D341Med (cell line): ENCODE measurements around the gene DTHD1.

ENCODE experiments used
- DNase-seq: peaks from one replicate; pipeline ENCODE4 v3.0.0; 2012; ENCODE audit warnings: low spot score

Gene DTHD1

GRCh38 chr4:36281384-36282106 lies at the start of gene DTHD1:
DTHD1 (plus strand) TSS chr4:36281616; CDS start chr4:36281759, 143 bp downstream.
- no peak for DNase-seq

GRCh38 chr4:36233567-36234266 lies 47.7 kb upstream of the DTHD1 start:
- no peak for DNase-seq

GRCh38 chr4:36235306-36235705 lies 46.1 kb upstream of the DTHD1 start:
- no peak for DNase-seq

- DNase-seq, result no peak
Measured at GRCh38 chr4:36236159-36236558, 45.3 kb upstream of the DTHD1 start.

GRCh38 chr4:36237366-36238313 lies 43.8 kb upstream of the DTHD1 start:
- DNase-seq, result no peak

GRCh38 chr4:36241771-36242170 lies 39.6 kb upstream of the DTHD1 start:
- no peak for DNase-seq

GRCh38 chr4:36242629-36243354 lies 38.6 kb upstream of the DTHD1 start:
- no peak for DNase-seq

- DNase-seq, result no peak
Measured at GRCh38 chr4:36243355-36244256, 37.8 kb upstream of the DTHD1 start.

- peak; percentile 83 for DNase-seq
Measured at GRCh38 chr4:36244257-36245082, 36.9 kb upstream of the DTHD1 start, which contains the start of gene ARAP2. ARAP2 (minus strand) TSS chr4:36244514; CDS start chr4:36229486, 15,028 bp downstream.

GRCh38 chr4:36249610-36250009 lies 31.8 kb upstream of the DTHD1 start:
- DNase-seq, result no peak

- no peak for DNase-seq
Measured at GRCh38 chr4:36251983-36252382, 29.4 kb upstream of the DTHD1 start.

- no peak for DNase-seq
Measured at GRCh38 chr4:36254371-36254770, 27.0 kb upstream of the DTHD1 start.

GRCh38 chr4:36255577-36255976 lies 25.8 kb upstream of the DTHD1 start:
- DNase-seq, result no peak

GRCh38 chr4:36256398-36256891 lies 25.0 kb upstream of the DTHD1 start:
- DNase-seq, result no peak

- DNase-seq, result no peak
Measured at GRCh38 chr4:36260731-36261130, 20.7 kb upstream of the DTHD1 start.

GRCh38 chr4:36264207-36264826 lies 17.1 kb upstream of the DTHD1 start:
- no peak for DNase-seq

GRCh38 chr4:36267486-36268268 lies 13.7 kb upstream of the DTHD1 start:
- no peak for DNase-seq

GRCh38 chr4:36269101-36269500 lies 12.3 kb upstream of the DTHD1 start:
- no peak for DNase-seq
